Measurements from ENCODE around the gene PSMB4. TPM values are rescaled to one million over a fixed set of nuclear protein-coding genes. Genes with fewer than 3 reads are reported as not detected.
"Not testable (repeated sequence)": the region's sequence is repeated elsewhere in the genome, so short reads cannot be mapped to it uniquely, and the experiment has no call there.

The PSMB4 gene
- total RNA-seq, 1 experiment from 2014 or later: 345 TPM

DNA sequence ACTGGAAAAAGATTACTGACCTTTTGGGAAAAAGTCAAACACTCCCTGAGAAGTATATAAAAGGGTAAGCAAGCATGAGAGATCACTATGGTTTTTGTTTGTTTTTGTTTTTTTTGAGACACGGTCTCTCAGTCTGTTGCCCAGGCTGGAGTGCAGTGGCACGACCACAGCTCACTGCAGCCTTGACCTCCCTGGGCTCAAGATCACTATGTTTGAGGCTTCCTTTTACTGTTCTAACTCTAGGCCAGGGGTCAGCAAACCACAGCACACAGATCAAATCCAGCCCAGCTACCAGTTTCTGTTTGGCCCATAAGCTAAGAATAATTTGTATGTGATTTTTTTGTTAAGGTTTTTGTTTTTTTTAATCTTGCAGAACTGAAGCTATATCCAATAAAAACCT lies 25.7 kb downstream of the PSMB4 start:
- BruUV-seq (replicated peaks): no TSS peak
- H4K20me1 ChIP-seq (ENCODE audit: insufficient read depth): peaks cover 4% of the 10 kb centered on the region; the same call in 1 of the 2 replicates
- peaks cover 23% of the 10 kb centered on the region; the same call in 1 of the 2 replicates for H3K36me3 ChIP-seq (ENCODE audit: low read depth)

DNA sequence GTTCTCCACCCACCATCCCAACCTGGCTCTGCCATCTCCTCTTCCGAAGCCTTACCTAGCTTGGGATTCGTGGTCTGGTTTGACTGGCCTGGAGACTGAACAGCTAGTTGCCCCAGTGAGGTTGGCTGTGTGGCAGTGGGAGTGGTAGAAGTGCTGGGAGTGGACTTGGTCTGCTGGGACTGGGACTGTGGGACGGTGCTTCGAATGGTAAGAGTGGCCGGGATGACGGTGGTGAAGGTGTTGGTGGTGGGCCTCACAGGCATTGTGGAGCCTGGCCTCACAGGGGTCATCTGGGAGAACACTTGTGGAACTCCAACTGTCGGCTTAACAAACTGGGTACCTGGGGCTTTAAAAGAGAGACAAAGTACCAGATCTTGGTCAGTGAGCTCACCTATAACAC lies 28.7 kb downstream of the PSMB4 start:
- CTCF ChIA-PET: no interaction called here
- H3K27me3 ChIP-seq (ENCODE audit: insufficient read depth, low read depth): no peaks in the 10 kb centered on the region

More for the DNA sequence above, 25.7 kb downstream of the PSMB4 start:
- no peak overlapping the region for H3K4me2 ChIP-seq
- no peaks in the 10 kb centered on the region for H3K27me3 ChIP-seq (ENCODE audit: insufficient read depth, low read depth)
- ChIA-PET CTCF (no interaction called here), POLR2A (ENCODE audit: unreplicated experiment) (no interaction called here)
- H3K4me3 ChIP-seq: no peak overlapping the region
- no peak for DNase-seq
- no peak overlapping the region for H2AFZ ChIP-seq
- H3K9me2 ChIP-seq (ENCODE audit: insufficient read depth): no peaks in the 10 kb centered on the region
- 0 out of 2 replicates have a peak, but pooled peaks cover 3% of the 10 kb centered on the region for H3F3A ChIP-seq (ENCODE audit: insufficient read depth, low read depth)
- no peak overlapping the region for H3K27ac ChIP-seq
- intact Hi-C loops (cut with micrococcal nuclease; ENCODE audit: unreplicated experiment): no loop called here
- TF ChIP-seq, protein P1, sequence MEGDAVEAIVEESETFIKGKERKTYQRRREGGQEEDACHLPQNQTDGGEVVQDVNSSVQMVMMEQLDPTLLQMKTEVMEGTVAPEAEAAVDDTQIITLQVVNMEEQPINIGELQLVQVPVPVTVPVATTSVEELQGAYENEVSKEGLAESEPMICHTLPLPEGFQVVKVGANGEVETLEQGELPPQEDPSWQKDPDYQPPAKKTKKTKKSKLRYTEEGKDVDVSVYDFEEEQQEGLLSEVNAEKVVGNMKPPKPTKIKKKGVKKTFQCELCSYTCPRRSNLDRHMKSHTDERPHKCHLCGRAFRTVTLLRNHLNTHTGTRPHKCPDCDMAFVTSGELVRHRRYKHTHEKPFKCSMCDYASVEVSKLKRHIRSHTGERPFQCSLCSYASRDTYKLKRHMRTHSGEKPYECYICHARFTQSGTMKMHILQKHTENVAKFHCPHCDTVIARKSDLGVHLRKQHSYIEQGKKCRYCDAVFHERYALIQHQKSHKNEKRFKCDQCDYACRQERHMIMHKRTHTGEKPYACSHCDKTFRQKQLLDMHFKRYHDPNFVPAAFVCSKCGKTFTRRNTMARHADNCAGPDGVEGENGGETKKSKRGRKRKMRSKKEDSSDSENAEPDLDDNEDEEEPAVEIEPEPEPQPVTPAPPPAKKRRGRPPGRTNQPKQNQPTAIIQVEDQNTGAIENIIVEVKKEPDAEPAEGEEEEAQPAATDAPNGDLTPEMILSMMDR (conservative IDR thresholded peaks at IDR 0.05): no peak
- no peak for TF ChIP-seq EZH2 (IDR thresholded peaks at IDR 0.05; ENCODE audit: low read depth)
- H3K79me2 ChIP-seq (ENCODE audit: low read depth): no peaks in the 10 kb centered on the region
- H3K9me3 ChIP-seq (ENCODE audit: insufficient read depth, low read depth): no peaks in the 10 kb centered on the region
- H3K4me1 ChIP-seq (replicated peaks; ENCODE audit: insufficient read depth): no peaks in the 10 kb centered on the region

DNA sequence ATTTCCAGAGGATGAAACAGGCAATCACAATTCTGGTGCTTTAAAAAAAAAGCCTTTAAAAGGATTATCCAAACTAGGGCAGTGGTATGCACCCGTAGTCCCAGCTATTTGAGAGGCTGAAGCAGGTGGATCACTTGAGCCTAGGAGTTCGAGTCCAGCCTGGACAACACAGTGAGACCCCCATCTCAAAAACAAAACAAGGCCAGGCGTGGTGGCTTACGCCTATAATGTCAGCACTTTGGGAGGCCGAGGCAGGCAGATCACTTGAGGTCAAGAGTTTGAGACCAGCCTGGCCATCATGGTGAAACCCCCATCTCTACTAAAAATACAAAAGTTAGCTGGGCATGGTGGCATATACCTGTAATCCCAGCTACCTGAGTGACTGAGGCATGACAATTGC lies 34.5 kb downstream of the PSMB4 start:
- Histone ChIP-seq H3F3A (ENCODE audit: insufficient read depth, low read depth) (peaks cover 14% of the 10 kb centered on the region), H3K79me2 (ENCODE audit: low read depth) (peaks cover 74% of the 10 kb centered on the region), H3K4me1 (replicated peaks; ENCODE audit: insufficient read depth) (peaks cover 17% of the 10 kb centered on the region; the same call in 1 of the 2 replicates), H4K20me1 (ENCODE audit: insufficient read depth) (peaks cover 22% of the 10 kb centered on the region)
- H3K27ac ChIP-seq; H3K9me3 ChIP-seq (ENCODE audit: insufficient read depth, low read depth); H2AFZ ChIP-seq; H3K4me3 ChIP-seq; CTCF ChIA-PET; BruUV-seq (replicated peaks); POLR2A ChIA-PET (ENCODE audit: unreplicated experiment); H3K27me3 ChIP-seq (ENCODE audit: insufficient read depth, low read depth); H3K4me2 ChIP-seq; intact Hi-C loops (cut with micrococcal nuclease; ENCODE audit: unreplicated experiment); DNase-seq; H3K36me3 ChIP-seq (ENCODE audit: low read depth); H3K9me2 ChIP-seq (ENCODE audit: insufficient read depth): not testable (repeated sequence)

More for the DNA sequence above, 28.7 kb downstream of the PSMB4 start:
- intact Hi-C loops (cut with micrococcal nuclease; ENCODE audit: unreplicated experiment): no loop called here
- H3K4me3 ChIP-seq: no peak overlapping the region
- peaks cover 14% of the 10 kb centered on the region for H4K20me1 ChIP-seq (ENCODE audit: insufficient read depth)
- 0 out of 2 replicates have a peak, but pooled peaks cover 3% of the 10 kb centered on the region for H3F3A ChIP-seq (ENCODE audit: insufficient read depth, low read depth)
- no TSS peak for BruUV-seq (replicated peaks)
- no peaks in the 10 kb centered on the region for H3K4me1 ChIP-seq (replicated peaks; ENCODE audit: insufficient read depth)
- H3K36me3 ChIP-seq (ENCODE audit: low read depth): peaks cover 25% of the 10 kb centered on the region
- H3K9me2 ChIP-seq (ENCODE audit: insufficient read depth): no peaks in the 10 kb centered on the region
- POLR2A ChIA-PET (ENCODE audit: unreplicated experiment): no interaction called here
- H2AFZ ChIP-seq: no peak overlapping the region
- no peaks in the 10 kb centered on the region for H3K9me3 ChIP-seq (ENCODE audit: insufficient read depth, low read depth)
- H3K4me2 ChIP-seq: no peak overlapping the region
- H3K79me2 ChIP-seq (ENCODE audit: low read depth): peaks cover 22% of the 10 kb centered on the region
- no peak for TF ChIP-seq EZH2 (IDR thresholded peaks at IDR 0.05; ENCODE audit: low read depth)
- TF ChIP-seq, protein P1 (conservative IDR thresholded peaks at IDR 0.05): no peak
- DNase-seq: no peak
- H3K27ac ChIP-seq: no peak overlapping the region

DNA sequence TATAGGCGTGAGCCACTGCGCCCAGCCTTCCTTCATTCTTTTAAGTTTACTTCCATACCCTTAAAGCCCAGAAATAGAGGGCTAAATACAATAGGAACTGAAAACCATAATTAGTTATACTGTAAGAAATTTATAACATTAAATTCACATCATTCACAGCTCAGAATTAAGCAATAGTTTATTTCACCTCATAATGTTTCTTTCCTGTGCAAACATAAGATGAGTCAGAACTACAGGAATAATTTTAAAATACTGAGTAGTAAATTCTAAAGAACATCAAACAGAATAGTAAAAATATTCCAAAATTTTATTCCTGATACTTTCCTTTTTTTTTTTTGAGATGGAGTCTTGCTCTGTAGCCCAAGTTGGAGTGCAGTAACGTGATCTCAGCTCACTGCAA lies 35.8 kb downstream of the PSMB4 start:
- CTCF ChIA-PET: interaction anchor here (0.6 to 0.7 kb wide), 2 partner anchors 100 to 257 kb away, joined by 3 read pairs; no protein-coding TSS in a partner anchor
- H3K4me3 ChIP-seq: no peak overlapping the region
- POLR2A ChIA-PET (ENCODE audit: unreplicated experiment): no interaction called here
- no TSS peak for BruUV-seq (replicated peaks)
- H3K27me3 ChIP-seq (ENCODE audit: insufficient read depth, low read depth): no peaks in the 10 kb centered on the region
- H3K36me3 ChIP-seq (ENCODE audit: low read depth): peaks cover 4% of the 10 kb centered on the region
- H3K9me3 ChIP-seq (ENCODE audit: insufficient read depth, low read depth): no peaks in the 10 kb centered on the region
- H3F3A ChIP-seq (ENCODE audit: insufficient read depth, low read depth): peaks cover 18% of the 10 kb centered on the region
- TF ChIP-seq, protein P1 (conservative IDR thresholded peaks at IDR 0.05): no peak
- no peak for TF ChIP-seq EZH2 (IDR thresholded peaks at IDR 0.05; ENCODE audit: low read depth)
- H3K9me2 ChIP-seq (ENCODE audit: insufficient read depth): no peaks in the 10 kb centered on the region
- peaks cover 17% of the 10 kb centered on the region; the same call in 1 of the 2 replicates for H3K4me1 ChIP-seq (replicated peaks; ENCODE audit: insufficient read depth)
- peaks cover 86% of the 10 kb centered on the region for H3K79me2 ChIP-seq (ENCODE audit: low read depth)
- H3K27ac ChIP-seq: 0 out of 2 replicates have a peak overlapping the region, but pooled peaks have one; percentile 18
- intact Hi-C loops (cut with micrococcal nuclease; ENCODE audit: unreplicated experiment): no loop called here
- DNase-seq: peak in 1 of 2 experiments; percentile 48
- H2AFZ ChIP-seq: no peak overlapping the region
- H3K4me2 ChIP-seq: no peak overlapping the region
- H4K20me1 ChIP-seq (ENCODE audit: insufficient read depth): peaks cover 27% of the 10 kb centered on the region
